ENCODE data around the gene STARD10. TPM values are rescaled to one million over a fixed set of nuclear protein-coding genes. Genes with fewer than 3 reads are reported as not detected.

Gene STARD10
- 33.4 TPM for polyA plus RNA-seq

- Mint-ChIP-seq H3K4me1 (peaks cover 23 to 27% (median 23%) of the 10 kb centered on the region in 3 donors), H3K4me3 (peak within 1 kb of the TSS; percentile 98 to 100 (median 99)), H3K27me3 (no peaks in the 10 kb centered on the region), H3K27ac (peak within 1 kb of the TSS; percentile 99 to 100 (median 100)), H3K9me3 (no peaks in the 10 kb centered on the region), H3K36me3 (no peaks in the 10 kb centered on the region)
These were observed at the start of gene STARD10 for GRCh38 chr11:72793425-72794367. TSS of gene STARD10 (minus strand) at chr11:72794047. CDS start at chr11:72781181, 12,866 bp downstream.

- Mint-ChIP-seq H3K9me3 (no peaks in the 10 kb centered on the region), H3K4me1 (peaks cover 0 to 7% (median 3%) of the 10 kb centered on the region in 3 donors), H3K36me3 (peaks cover 6% of the 10 kb centered on the region), H3K27ac (peak overlapping the region in 1 of 3 donors; percentile 23), H3K27me3 (no peaks in the 10 kb centered on the region), H3K4me3 (no peak overlapping the region)
These were observed 48.9 kb upstream of the STARD10 start for GRCh38 chr11:72842653-72843330.

- Mint-ChIP-seq H3K27me3 (no peaks in the 10 kb centered on the region), H3K9me3 (no peaks in the 10 kb centered on the region), H3K4me1 (peaks cover 0 to 7% (median 3%) of the 10 kb centered on the region in 3 donors), H3K27ac (peak overlapping the region in 2 of 3 donors; percentile 59 to 71), H3K4me3 (no peak overlapping the region), H3K36me3 (peaks cover 5% of the 10 kb centered on the region)
These were observed 48.3 kb upstream of the STARD10 start for GRCh38 chr11:72842126-72842525.

- Mint-ChIP-seq H3K9me3 (no peaks in the 10 kb centered on the region), H3K36me3 (peaks cover 5% of the 10 kb centered on the region), H3K4me3 (no peak overlapping the region), H3K27me3 (no peaks in the 10 kb centered on the region), H3K27ac (peak overlapping the region in 2 of 3 donors; percentile 59 to 71), H3K4me1 (peaks cover 0 to 7% (median 3%) of the 10 kb centered on the region in 3 donors)
These were observed 47.5 kb upstream of the STARD10 start for GRCh38 chr11:72841397-72841796.

- Mint-ChIP-seq H3K27me3 (no peaks in the 10 kb centered on the region), H3K27ac (peak overlapping the region in 1 of 3 donors; percentile 64), H3K4me3 (no peak overlapping the region), H3K9me3 (no peaks in the 10 kb centered on the region), H3K4me1 (peaks cover 0 to 7% (median 3%) of the 10 kb centered on the region in 3 donors), H3K36me3 (peaks cover 3% of the 10 kb centered on the region)
These were observed 46.9 kb upstream of the STARD10 start for GRCh38 chr11:72840780-72841179.

- H3K4me1 Mint-ChIP-seq = peaks cover 0 to 7% (median 2%) of the 10 kb centered on the region in 3 donors
- no peaks in the 10 kb centered on the region for H3K36me3 Mint-ChIP-seq
- H3K27ac Mint-ChIP-seq = peak overlapping the region in 2 of 3 donors; percentile 41 to 70
- no peaks in the 10 kb centered on the region for H3K9me3 Mint-ChIP-seq
- H3K27me3 Mint-ChIP-seq = no peaks in the 10 kb centered on the region
- no peak overlapping the region for H3K4me3 Mint-ChIP-seq
These were observed 45.0 kb upstream of the STARD10 start for GRCh38 chr11:72838691-72839305.

- Mint-ChIP-seq H3K36me3 (no peaks in the 10 kb centered on the region), H3K27me3 (no peaks in the 10 kb centered on the region), H3K4me3 (peak overlapping the region in 1 of 4 donors; percentile 26), H3K9me3 (no peaks in the 10 kb centered on the region), H3K27ac (peak overlapping the region in 2 of 3 donors; percentile 27 to 84), H3K4me1 (peaks cover 3 to 11% (median 7%) of the 10 kb centered on the region in 3 donors)
These were observed 42.3 kb upstream of the STARD10 start for GRCh38 chr11:72836111-72836510.

- H3K4me1 Mint-ChIP-seq = peaks cover 7 to 17% (median 7%) of the 10 kb centered on the region in 3 donors
- no peaks in the 10 kb centered on the region for H3K27me3 Mint-ChIP-seq
- H3K36me3 Mint-ChIP-seq = peaks cover 2% of the 10 kb centered on the region
- H3K27ac Mint-ChIP-seq = peak overlapping the region; percentile 27 to 96 (median 81)
- H3K9me3 Mint-ChIP-seq = no peaks in the 10 kb centered on the region
- peak overlapping the region in 1 of 4 donors; percentile 25 for H3K4me3 Mint-ChIP-seq
These were observed 41.1 kb upstream of the STARD10 start for GRCh38 chr11:72834905-72835304.

GRCh38 chr11:72833811-72834493 lies 40.1 kb upstream of the STARD10 start:
- Mint-ChIP-seq H3K4me1 (peaks cover 3 to 15% (median 7%) of the 10 kb centered on the region in 3 donors), H3K27me3 (no peaks in the 10 kb centered on the region), H3K9me3 (no peaks in the 10 kb centered on the region), H3K27ac (peak overlapping the region; percentile 27 to 96 (median 81)), H3K4me3 (no peak overlapping the region), H3K36me3 (peaks cover 2% of the 10 kb centered on the region)

- Mint-ChIP-seq H3K9me3 (no peaks in the 10 kb centered on the region), H3K27ac (peak overlapping the region in 2 of 3 donors; percentile 80 to 97), H3K27me3 (no peaks in the 10 kb centered on the region), H3K36me3 (peaks cover 2% of the 10 kb centered on the region), H3K4me3 (peak overlapping the region in 1 of 4 donors; percentile 36), H3K4me1 (peaks cover 7 to 15% (median 11%) of the 10 kb centered on the region in 3 donors)
These were observed 39.4 kb upstream of the STARD10 start for GRCh38 chr11:72833083-72833733.

GRCh38 chr11:72832301-72833082 lies 38.6 kb upstream of the STARD10 start:
- peaks cover 2% of the 10 kb centered on the region for H3K36me3 Mint-ChIP-seq
- peak overlapping the region in 1 of 4 donors; percentile 36 for H3K4me3 Mint-ChIP-seq
- H3K27me3 Mint-ChIP-seq = no peaks in the 10 kb centered on the region
- H3K27ac Mint-ChIP-seq = peak overlapping the region; percentile 80 to 98 (median 97)
- peaks cover 12 to 19% (median 15%) of the 10 kb centered on the region in 3 donors for H3K4me1 Mint-ChIP-seq
- no peaks in the 10 kb centered on the region for H3K9me3 Mint-ChIP-seq

GRCh38 chr11:72831521-72832300 lies 37.9 kb upstream of the STARD10 start:
- H3K27me3 Mint-ChIP-seq = no peaks in the 10 kb centered on the region
- peaks cover 12 to 22% (median 15%) of the 10 kb centered on the region in 3 donors for H3K4me1 Mint-ChIP-seq
- peak overlapping the region; percentile 80 to 98 (median 97) for H3K27ac Mint-ChIP-seq
- H3K4me3 Mint-ChIP-seq = peak overlapping the region in 1 of 4 donors; percentile 25
- H3K9me3 Mint-ChIP-seq = no peaks in the 10 kb centered on the region
- peaks cover 2% of the 10 kb centered on the region for H3K36me3 Mint-ChIP-seq

All from IgD-negative memory B cell (primary cell).